Measurements from ENCODE around the gene SNTB2.
"Not testable (repeated sequence)": the region's sequence is repeated elsewhere in the genome, so short reads cannot be mapped to it uniquely, and the experiment has no call there.

SNTB2 gene

DNA sequence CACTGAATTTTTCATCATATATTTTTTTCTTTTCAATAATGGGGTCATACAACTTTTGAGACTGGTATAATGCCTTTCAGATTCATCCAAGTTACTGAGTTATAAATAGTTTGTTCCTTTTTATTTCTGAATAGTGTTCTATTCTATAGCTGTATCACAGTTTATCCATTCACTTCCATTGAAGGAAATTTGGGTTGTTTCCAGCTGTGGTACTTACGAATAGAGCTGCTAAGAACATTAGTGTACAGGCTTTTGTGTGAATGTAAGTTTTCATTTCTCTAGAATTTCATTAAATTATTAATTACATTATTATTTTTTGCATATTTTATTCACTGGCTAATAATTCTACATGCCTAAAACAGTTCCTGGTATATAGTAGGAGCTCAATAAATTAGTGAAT lies 52.9 kb downstream of the SNTB2 start:
- DNase-seq: no peak

DNA sequence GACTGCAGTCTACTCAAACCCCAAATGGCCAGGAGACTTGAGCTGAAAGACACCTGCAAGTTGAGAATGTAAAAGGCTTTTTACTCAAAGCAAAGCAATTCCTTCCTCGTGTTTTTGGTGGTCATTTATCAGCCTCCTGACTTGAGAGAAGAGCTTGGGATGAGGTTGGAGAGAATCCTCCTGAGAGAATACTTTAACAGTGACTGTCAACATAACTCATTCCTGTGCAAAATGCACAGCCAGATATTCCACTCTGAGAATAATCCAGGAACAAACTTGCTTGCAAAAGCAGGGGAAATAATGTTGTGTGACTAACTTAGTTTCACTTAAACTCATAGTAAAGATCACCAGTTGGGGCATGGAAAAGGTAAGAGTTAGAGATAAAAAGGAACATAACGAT lies 53.4 kb downstream of the SNTB2 start:
- no peak for DNase-seq

DNA sequence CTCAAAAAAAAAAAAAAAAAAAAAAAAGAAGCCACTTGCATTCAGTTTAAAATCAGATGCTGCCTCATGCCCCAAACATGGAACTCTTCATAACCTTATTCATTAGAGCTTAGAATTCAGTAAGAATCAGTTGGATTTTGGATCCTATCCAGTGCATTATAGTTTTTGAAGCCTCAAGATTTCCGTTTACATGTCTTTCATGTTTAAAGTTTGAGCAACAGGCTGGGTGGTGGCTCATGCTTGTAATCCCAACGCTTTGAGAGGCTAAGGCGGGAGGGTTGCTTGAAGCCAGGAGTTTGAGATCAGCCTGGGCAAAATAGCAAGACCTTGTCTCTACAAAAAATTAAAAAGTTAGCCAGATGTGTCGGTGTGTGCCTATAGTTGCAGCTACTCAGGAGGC lies 55.0 kb downstream of the SNTB2 start:
- no peak for DNase-seq

DNA sequence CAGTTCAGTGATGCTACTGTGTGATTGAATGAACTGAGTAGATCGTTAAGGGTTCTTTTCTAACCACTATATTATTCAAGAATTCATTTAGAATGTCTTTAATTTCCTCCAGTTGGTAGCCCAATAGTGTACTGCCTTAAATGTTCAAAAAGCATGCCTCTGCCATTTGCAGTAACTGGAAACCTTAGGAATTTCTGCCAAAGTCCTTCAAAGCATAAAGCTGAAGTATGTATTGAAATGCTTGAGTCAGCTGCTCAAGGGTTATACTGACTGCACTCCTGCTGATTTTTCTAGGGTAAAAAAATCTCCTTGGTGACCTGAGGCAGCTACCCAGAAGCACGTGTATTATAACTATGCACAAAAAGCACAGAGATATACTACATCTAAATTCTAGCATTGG lies 56.5 kb downstream of the SNTB2 start:
- DNase-seq: no peak

DNA sequence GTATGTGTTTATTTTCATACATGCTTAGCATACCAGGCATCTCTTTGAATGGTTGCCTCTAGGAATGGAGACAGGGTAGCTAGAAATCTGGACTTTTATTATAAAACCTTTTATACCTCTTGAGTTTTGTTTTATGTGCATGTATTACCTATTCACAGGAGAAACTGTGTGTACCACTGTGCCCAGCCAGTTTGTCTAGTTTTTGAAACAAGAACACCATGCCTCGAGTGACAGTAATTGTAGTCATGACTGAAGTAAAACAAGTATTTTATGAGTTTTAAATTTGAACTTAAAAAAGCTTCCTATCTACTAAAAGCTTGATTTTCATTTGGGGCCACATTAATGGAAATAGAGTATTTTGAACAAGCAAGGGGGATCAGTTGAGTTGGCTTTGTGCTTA lies 57.4 kb downstream of the SNTB2 start:
- no peak for DNase-seq

DNA sequence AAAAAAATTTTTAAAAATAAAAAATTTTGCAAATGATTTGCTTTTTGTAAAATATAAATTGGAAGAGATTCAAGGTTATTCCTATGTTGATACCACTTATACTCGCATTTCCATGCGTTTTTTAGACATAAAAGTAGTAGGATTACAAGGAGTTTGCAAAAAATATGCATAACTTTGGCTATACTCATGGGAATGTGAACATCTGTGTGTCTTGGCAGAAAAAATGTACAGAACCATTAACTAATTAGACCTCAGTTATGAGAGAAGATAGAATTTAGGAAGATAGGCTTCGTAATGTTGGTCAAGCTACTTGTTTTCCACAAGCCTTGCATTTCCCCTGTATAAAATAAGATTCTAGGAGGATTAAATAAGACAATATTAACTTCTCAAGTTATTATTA lies 63.1 kb downstream of the SNTB2 start:
- DNase-seq: no peak

DNA sequence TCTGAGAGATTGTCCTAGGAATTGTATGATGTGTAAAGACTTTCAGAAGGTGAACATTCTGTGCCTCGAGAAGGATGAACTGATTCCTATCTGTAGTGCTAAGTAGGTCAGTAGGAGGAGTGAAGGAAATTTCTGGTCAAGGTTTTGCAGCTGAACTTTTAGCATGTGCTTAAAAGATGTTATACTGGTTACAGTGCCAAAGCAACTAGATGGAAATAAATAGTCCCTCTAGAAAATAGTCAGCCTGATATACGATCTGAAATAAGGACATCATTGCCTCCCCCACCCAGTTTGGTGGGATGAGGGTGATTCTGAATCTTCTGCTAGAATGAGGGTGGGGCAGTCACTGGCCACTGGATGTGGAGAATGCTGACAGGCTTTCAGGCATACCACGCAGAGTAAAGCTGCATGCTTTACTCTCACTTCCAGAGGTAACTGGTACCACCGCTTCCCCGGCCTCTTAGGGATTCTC lies 66.9 kb downstream of the SNTB2 start:
- no peak for DNase-seq

DNA sequence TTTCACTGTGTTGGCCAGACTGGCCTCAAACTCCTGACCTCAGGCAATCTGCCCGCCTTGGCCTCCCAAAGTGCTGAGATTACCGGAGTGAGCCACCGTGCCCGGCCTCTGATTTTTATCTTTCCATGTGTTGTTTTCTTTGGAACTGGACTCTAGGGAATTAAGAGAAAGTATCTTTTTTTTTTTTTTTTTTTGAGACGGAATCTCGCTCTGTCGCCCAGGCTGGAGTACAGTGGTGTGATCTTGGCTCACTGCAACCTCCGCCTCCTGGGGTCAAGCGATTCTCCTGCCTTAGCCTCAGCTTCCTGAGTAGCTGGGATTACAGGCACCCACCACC lies 72.4 kb downstream of the SNTB2 start:
- DNase-seq: not testable (repeated sequence)

DNA sequence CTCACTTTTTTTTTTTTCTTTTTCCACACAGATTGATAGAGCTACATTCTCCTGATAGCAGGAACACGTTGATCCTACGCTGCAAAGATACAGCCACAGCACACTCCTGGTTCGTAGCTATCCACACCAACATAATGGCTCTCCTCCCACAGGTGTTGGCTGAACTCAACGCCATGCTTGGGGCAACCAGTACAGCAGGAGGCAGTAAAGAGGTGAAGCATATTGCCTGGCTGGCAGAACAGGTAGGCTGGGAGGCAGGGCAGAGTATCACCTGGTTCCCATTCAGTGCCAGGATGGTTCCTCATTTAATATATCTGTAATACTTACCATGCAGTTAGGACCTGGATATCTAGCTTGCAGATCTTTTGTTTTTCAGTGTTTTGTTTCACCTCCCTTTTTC lies 73.1 kb downstream of the SNTB2 start:
- no peak for DNase-seq

DNA sequence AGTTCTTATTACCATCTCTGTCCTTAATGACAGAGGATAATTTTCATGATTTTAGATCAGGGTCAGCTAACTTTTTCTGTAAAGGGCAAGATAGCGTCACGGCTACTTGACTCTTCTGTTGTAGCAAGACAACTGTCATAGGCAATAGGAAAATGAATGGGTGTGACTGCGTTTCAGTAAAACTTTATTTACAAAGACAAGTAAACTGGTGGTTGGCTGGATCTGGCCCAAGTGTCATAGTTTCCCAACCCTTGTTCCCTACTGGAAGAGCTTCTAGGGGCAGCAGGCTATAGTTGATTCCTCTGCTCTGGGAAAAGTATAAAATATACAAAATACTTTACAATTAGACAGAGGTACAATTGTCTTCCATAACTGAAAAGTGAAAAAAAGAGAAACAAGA lies 73.5 kb downstream of the SNTB2 start:
- DNase-seq: no peak

DNA sequence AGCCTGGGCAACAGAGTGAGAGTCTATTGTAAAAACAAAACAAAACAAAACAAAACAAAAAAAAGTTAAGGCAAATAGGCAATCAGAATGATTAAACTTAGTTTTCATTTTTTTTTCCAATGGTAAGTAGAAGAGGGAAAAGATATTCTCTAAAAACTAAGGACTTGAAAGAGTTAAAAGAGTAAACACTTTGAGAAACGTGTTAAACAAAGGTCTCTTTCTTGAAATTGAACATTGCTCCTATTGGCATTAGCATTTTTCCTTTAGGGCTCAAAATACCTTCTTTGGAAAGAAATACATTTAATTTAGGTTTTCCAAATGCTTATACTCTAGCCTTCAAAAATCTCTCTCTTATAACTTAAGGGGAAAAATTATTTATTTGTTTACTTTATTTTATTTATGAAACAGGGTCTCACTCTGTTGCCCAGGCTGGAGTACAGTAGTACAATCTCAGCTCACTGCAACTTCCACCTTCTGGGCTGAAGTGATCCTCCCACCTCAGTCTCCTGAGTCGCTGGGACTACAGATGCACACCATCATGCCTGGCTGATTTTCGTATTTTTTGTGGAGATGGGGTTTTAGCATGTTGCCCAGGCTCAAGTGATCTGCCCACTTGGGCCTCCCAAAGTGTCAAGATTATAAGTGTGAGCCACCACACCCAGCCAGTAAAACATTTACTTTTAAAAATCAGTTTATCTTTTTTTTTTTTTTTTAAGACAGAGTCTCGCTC lies 79.5 kb downstream of the SNTB2 start:
- DNase-seq: no peak

DNA sequence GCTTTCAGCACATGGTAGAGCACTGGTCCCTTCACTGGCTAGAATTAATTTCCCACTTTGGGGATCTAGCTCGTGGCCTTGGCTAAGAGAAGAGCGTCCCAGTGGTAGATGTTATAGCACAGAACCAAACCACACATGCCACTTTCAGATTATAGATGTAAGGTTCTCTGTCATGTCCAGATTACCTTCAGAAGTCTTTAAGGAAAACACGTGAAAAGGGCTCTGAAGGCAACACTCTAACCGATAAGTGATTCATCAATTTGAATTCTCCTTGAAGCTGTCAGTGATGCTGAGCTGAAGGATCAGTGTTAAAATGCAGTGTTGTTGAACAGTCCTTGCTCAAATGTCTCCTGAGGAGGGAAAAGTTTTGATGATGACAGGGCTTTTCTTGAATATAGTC lies 80.7 kb downstream of the SNTB2 start:
- DNase-seq: no peak

DNA sequence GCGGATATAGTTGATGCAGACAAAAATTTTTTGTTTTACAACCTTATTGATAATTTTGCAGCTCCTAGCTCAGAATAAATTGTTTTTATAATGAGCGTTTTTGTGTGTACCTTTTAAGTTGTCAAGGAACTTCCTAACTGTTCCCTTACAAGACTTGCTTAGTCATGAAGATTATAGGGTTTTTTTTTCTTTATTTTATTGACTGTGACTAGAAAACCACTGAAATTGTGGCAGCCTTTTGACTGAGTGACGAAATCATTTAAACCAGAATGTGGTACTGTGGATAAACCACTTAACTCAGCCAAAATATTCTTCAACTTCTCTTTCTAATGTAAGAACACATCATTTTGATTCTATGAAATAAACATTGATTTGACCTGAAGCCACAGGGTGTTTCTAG lies 83.4 kb downstream of the SNTB2 start:
- DNase-seq: no peak

DNA sequence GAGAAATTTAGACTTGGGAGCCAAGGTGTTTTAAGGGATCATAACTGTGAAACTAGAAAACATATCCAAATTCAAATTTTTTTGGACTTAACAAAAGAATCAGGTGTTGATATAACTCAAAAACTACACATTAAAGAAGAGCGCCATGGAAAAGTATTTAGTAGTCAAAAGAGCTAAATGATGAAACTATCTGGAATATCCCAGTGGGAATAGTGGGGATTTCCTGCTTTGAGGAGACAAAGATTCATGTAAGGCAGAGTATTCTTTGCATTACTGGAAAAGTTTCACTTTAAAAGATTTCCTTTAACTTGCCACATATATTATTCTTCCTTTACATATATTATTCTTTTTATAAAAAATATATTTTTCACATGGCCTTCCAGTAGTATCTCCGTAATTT lies 83.9 kb downstream of the SNTB2 start:
- no peak for DNase-seq

DNA sequence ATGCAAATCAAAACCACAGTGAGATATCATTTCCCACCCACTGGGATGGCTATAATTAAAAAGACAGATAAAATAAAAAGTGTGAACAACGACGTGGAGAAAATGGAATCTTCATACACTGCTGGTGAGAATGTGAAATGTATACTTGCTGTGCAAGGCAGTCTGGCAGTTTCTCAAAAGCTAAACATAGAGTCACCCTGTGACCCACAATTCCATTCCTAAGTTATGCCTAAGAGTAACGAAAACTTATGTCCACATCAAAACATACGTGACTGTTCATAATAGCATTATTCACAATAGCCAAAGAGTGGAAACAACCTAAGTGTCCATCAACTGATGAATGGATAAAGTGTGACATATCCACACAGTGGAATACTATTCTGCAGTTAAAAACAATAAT lies 86.0 kb downstream of the SNTB2 start:
- DNase-seq: no peak

DNA sequence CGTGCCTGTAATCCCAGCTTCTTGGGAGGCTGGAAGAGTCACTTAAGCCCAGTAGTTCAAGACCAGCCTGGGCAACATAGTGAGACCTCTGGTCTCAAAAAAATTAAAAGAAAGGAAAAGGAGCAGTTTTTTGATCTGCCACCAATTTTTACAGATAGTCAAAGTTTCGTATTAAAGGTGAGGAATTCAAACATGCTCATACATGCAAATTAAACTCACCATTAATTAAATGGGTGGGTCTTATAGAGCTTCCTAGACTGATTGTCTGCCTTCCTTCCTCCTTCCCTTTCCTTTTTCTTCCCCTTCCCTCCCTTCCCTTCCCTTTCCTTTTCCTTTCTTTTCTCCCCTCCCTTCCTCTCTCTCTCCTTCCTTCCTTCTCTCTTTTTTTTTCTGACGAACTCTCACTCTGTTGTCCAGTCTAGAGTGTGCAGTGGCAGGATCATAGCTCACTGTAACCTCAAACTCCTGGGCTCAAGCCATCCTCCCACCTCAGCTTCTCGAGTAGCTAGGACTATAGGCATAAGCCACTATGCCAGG lies 87.8 kb downstream of the SNTB2 start:
- DNase-seq: no peak

DNA sequence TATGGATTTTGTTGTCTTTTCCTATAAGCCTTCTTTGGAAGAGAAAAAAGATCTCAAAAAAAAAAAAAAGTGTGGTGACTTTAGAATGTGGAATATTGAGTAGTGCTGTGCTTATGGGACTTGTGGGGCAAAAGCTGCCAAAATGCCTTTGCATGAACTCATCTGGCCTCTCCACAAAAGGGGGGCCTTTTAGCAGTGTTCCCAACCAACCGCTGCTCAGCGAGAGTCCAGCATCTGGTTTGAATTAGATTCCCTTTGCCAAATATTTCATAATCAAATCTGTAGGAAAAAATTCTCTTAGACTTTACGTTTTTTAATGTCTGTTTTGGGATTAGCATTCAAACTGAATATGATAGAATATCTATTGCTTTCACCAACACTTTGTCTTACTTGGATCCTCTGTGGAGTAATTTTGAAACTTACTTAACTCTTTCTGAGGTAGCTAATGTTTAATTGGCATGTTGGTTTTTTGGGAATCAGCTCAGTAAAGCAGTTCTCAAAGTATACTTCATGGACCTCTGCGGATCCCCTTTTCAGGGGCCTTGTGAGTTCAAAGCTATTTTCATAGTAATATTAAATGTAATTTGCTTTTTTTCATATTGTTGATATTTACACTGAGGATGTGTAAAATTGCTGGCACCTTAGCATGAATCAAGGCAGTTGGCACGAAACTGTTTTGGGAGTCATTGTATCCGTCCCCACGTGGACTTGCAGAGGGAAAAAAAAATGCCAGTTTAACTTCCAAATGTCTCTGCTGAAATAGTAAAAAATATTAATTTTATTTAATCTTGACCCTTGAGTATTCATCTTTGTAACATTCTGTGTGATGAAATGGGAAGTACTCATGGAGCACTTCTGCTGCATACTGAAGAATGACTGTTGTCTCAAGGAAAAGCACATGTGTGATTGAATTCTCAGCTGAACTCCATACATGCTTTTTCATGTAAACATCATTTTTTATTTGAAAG lies 89.5 kb downstream of the SNTB2 start:
- no peak for DNase-seq

DNA sequence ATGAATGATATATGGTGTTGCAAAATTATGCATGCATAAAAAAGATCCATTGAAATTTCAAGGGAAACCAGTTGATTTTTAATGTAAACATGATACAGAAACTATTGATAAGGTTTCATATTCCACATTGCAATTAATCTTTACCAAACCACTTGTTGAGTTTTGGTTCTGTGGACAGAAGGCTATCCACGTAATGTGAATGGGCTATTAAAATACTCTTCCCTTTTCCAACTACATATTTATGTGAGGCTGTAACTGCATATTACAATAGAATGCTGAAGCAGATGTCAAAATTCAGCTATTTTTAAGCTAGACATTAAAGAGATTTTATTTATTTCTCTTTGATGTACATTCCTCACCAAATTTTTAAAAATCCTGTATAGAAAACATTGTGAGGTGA lies 90.4 kb downstream of the SNTB2 start:
- DNase-seq: no peak

DNA sequence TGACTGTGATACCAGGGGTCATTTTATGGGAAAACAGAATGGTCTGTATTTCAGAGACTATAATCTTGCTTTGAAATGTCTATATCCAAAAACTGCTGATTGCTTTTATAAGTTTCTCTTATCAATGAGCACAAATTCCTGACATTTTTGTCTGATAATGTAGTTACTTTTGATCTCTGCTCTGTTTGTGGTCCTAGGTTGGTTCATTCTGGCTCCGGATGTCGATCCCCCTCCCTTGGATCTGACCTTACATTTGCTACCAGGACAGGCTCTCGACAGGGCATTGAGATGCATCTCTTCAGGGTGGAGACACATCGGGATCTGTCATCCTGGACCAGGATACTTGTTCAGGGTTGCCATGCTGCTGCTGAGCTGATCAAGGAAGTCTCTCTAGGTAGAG lies 96.9 kb downstream of the SNTB2 start:
- DNase-seq: no peak

DNA sequence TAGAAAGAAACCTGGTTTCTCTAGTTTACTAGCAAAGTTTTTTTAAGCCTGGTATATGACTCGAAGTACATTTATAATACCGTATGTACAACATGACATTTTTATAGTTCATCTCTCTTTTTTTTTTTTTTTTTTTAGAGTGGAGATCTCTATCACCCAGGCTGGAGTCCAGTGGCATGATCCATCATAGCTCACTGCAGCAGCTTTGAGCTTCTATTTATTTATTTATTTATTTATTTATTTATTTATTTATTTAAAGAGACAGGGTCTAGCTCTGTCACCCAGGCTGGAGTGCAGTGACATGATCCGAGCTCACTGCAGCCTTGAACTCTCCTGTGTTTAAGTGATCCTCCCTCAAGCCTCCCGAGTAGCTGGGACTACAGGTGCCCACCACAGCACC lies 98.3 kb downstream of the SNTB2 start:
- no peak for DNase-seq

DNA sequence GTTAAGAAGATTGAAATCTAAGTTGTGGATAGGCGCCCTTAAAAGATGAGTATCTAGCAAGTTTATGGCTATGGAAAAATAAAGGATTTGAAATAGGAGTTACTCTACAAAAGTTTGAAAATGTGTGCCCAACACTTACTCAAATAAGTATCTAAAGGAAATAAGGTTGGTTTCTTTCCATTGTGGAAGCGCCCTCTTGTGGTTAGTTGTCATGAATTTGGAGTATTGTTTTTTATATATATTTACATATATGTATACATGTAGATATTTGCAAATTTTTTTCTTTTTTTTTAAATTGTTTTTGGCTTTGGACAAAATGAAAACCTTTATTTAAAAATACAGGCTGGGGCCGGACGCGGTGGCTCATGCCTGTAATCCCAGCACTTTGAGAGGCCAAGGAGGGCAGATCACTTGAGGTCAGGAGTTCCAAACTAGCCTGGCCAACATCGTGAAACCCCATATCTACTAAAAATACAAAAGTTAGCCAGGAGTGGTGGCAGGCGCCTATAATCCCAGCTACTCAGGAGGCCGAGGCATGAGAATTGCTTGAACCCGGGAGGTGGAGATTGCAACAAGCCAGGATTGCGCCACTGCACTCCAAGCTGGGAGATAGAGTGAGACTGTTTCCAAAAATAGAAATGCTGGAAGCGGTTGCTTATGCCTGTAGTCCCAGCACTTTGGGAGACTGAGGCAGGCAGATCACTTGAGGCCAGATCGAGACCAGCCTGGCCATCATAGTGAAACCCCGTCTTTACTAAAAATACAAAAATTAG lies 100.2 kb downstream of the SNTB2 start:
- DNase-seq: peak in 1 of 2 experiments; percentile 62

DNA sequence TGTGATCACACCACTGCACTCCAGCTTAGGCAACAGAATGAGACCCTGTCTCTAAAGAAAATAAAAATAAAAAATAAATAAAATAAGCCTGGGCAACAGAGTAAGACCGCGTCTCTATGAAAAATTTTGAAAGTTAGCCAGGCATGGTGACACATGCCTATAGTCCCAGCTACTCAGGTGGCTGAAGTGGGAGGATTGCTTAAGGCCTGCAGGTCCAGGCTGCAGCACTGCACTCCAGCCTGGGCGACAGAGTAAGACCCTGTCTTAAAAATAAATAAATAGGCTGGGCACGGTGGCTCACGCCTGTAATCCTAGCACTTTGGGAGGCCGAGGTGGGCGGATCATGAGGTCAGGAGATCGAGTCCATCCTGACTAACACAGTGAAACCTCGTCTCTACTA lies 104.7 kb downstream of the SNTB2 start:
- DNase-seq: not testable (repeated sequence)

DNA sequence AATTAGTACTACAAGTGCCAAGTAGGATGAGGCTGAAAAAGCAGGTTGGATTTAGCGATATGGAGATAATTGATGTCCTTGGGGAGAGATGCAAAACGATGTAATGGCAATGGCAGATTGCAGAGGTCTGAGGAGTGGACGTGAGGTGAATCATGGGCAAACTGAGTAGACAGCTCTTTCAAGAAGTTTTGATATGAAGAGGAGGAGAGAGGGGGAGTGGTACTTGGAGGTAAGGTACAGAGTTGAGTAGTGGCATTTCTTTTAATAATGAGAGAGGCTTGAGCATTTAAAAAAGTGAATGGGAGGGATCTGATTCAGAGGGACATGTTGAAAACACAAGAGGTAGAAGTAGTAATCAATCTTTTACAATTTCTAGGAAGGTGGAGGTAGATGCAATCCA lies 106.4 kb downstream of the SNTB2 start:
- DNase-seq: no peak

Measured in SW 1271 (cell line).